HG02571 (cell line): ENCODE measurements around the gene PEX14.
"Not testable (repeated sequence)": the region's sequence is repeated elsewhere in the genome, so short reads cannot be mapped to it uniquely, and the experiment has no call there.

ENCODE experiments used
- ATAC-seq: cut with Tn5 transposase; IDR thresholded peaks from one replicate; pipeline ENCODE4 v1.9.1; 2021; ENCODE audit warnings: mild to moderate bottlenecking, moderate library complexity; ENCODE audit not compliant: unreplicated experiment

Gene PEX14

GRCh38 chr1:10494418-10494753 is 19.6 kb downstream of the PEX14 start:
- ATAC-seq: no peak

GRCh38 chr1:10494754-10495474 is 20.2 kb downstream of the PEX14 start:
- ATAC-seq: no peak

- no peak for ATAC-seq
These were observed 20.7 kb downstream of the PEX14 start for GRCh38 chr1:10495475-10495817.

GRCh38 chr1:10495952-10496351 is 21.2 kb downstream of the PEX14 start:
- no peak for ATAC-seq

GRCh38 chr1:10497109-10497508 is 22.4 kb downstream of the PEX14 start:
- no peak for ATAC-seq

GRCh38 chr1:10498231-10498630 is 23.5 kb downstream of the PEX14 start:
- no peak for ATAC-seq

GRCh38 chr1:10502206-10502605 is 27.5 kb downstream of the PEX14 start:
- ATAC-seq: no peak

GRCh38 chr1:10504249-10504648 is 29.5 kb downstream of the PEX14 start:
- no peak for ATAC-seq

GRCh38 chr1:10506046-10506676 is 31.4 kb downstream of the PEX14 start:
- ATAC-seq: not testable (repeated sequence)

GRCh38 chr1:10506677-10507047 is 31.9 kb downstream of the PEX14 start:
- no peak for ATAC-seq

GRCh38 chr1:10507111-10507879 is 32.5 kb downstream of the PEX14 start:
- ATAC-seq: no peak

GRCh38 chr1:10508511-10508951 is 33.8 kb downstream of the PEX14 start:
- no peak for ATAC-seq

GRCh38 chr1:10509809-10510509 is 35.2 kb downstream of the PEX14 start:
- ATAC-seq: no peak

GRCh38 chr1:10510520-10511493 is 36.1 kb downstream of the PEX14 start:
- peak; percentile 80 for ATAC-seq

- ATAC-seq: no peak
These were observed 36.7 kb downstream of the PEX14 start for GRCh38 chr1:10511494-10511885.

- no peak for ATAC-seq
These were observed 38.4 kb downstream of the PEX14 start for GRCh38 chr1:10513199-10513598.

- no peak for ATAC-seq
These were observed 39.9 kb downstream of the PEX14 start for GRCh38 chr1:10514490-10515235.

- ATAC-seq: no peak
These were observed 40.7 kb downstream of the PEX14 start for GRCh38 chr1:10515301-10515975.
